ENCODE results near the gene RGS11. TPM values are rescaled to one million over a fixed set of nuclear protein-coding genes. Genes with fewer than 3 reads are reported as not detected.

RGS11 gene
- total RNA-seq, 4 donors from 2014 or later = 20.8 to 59.0 (median 29.7) TPM

- Histone ChIP-seq H3K9me3 (no peaks in the 10 kb centered on the region), H3K4me3 (no peak overlapping the region), H3K36me3 (peaks cover 0 to 62% (median 9%) of the 10 kb centered on the region in 3 donors), H3K27me3 (no peaks in the 10 kb centered on the region), H3K27ac (peak overlapping the region in 1 of 4 donors; percentile 70), H3K4me1 (peaks cover 0 to 16% (median 0%) of the 10 kb centered on the region in 4 donors)
- TF ChIP-seq CTCF (IDR thresholded peaks at IDR 0.05) = no peak
- TF ChIP-seq POLR2A (IDR thresholded peaks at IDR 0.05) = no peak
- no peak for DNase-seq (ENCODE audit: low spot score in 2 of 2)
- 83 to 90% methylated on average over 19 to 20 of the region's 23 CpGs for WGBS, 2 donors
Observed at GRCh38 chr16:264440-264951, 11.2 kb downstream of the RGS11 start.

- H3K9me3 ChIP-seq = no peaks in the 10 kb centered on the region
- TF ChIP-seq CTCF (IDR thresholded peaks at IDR 0.05) = no peak
- no peak for TF ChIP-seq POLR2A (IDR thresholded peaks at IDR 0.05)
- no peak for TF ChIP-seq EP300 (IDR thresholded peaks at IDR 0.05)
- no peak overlapping the region for H3K27ac ChIP-seq
- H3K4me1 ChIP-seq = peaks cover 0 to 16% (median 0%) of the 10 kb centered on the region in 4 donors
- no peak overlapping the region for H3K4me3 ChIP-seq
- 87 to 94% methylated on average over 11 to 16 of the region's 17 CpGs for WGBS, 2 donors
- no peak for DNase-seq (ENCODE audit: low spot score in 2 of 2)
- H3K36me3 ChIP-seq = peaks cover 0 to 67% (median 9%) of the 10 kb centered on the region in 3 donors
- H3K27me3 ChIP-seq = no peaks in the 10 kb centered on the region
Observed at GRCh38 chr16:263944-264343, 11.8 kb downstream of the RGS11 start.

- Histone ChIP-seq H3K9me3 (no peaks in the 10 kb centered on the region), H3K36me3 (peaks cover 0 to 72% (median 9%) of the 10 kb centered on the region in 3 donors), H3K4me3 (no peak overlapping the region), H3K4me1 (peaks cover 0 to 16% (median 0%) of the 10 kb centered on the region in 4 donors), H3K27me3 (no peaks in the 10 kb centered on the region), H3K27ac (no peak overlapping the region)
- TF ChIP-seq EP300 (IDR thresholded peaks at IDR 0.05) (no peak), CTCF (IDR thresholded peaks at IDR 0.05) (no peak), POLR2A (IDR thresholded peaks at IDR 0.05) (no peak)
- WGBS, 2 donors = 91 to 96% methylated on average over 30 to 31 of the region's 35 CpGs
- no peak for DNase-seq (ENCODE audit: low spot score in 2 of 2)
Observed at GRCh38 chr16:263182-263774, 12.5 kb downstream of the RGS11 start.

- Histone ChIP-seq H3K27me3 (no peaks in the 10 kb centered on the region), H3K4me1 (peaks cover 0 to 16% (median 0%) of the 10 kb centered on the region in 4 donors), H3K4me3 (no peak overlapping the region), H3K27ac (no peak overlapping the region), H3K9me3 (no peaks in the 10 kb centered on the region), H3K36me3 (peaks cover 0 to 79% (median 9%) of the 10 kb centered on the region in 3 donors)
- WGBS, 2 donors = 90 to 94% methylated on average over 21 to 29 of the region's 29 CpGs
- no peak for TF ChIP-seq CTCF (IDR thresholded peaks at IDR 0.05)
- TF ChIP-seq POLR2A (IDR thresholded peaks at IDR 0.05) = no peak
- TF ChIP-seq EP300 (IDR thresholded peaks at IDR 0.05) = no peak
- DNase-seq (ENCODE audit: low spot score in 2 of 2) = no peak
Observed at GRCh38 chr16:262121-262745, 13.5 kb downstream of the RGS11 start.

GRCh38 chr16:261031-261691, 14.6 kb downstream of the RGS11 start:
- no peak overlapping the region for H3K27ac ChIP-seq
- no peak overlapping the region for H3K4me3 ChIP-seq
- H3K36me3 ChIP-seq = peaks cover 0 to 88% (median 9%) of the 10 kb centered on the region in 3 donors

More at GRCh38 chr16:261031-261691, 14.6 kb downstream of the RGS11 start:
- H3K9me3 ChIP-seq = no peaks in the 10 kb centered on the region
- 83 to 88% methylated on average over 16 to 27 of the region's 28 CpGs for WGBS, 2 donors
- TF ChIP-seq CTCF (IDR thresholded peaks at IDR 0.05) (no peak), EP300 (IDR thresholded peaks at IDR 0.05) (no peak), POLR2A (IDR thresholded peaks at IDR 0.05) (no peak)
- H3K27me3 ChIP-seq = no peaks in the 10 kb centered on the region
- H3K4me1 ChIP-seq = peaks cover 0 to 10% (median 0%) of the 10 kb centered on the region in 4 donors
- DNase-seq (ENCODE audit: low spot score in 2 of 2) = no peak
